A673 (cell line): Measurements from ENCODE around the gene F13B.

ENCODE experiments used
- EZH2 ChIP-seq: fragments of 200-600 bp; sonication (generic); IDR thresholded peaks from 2 replicates; pipeline ENCODE4 v1.6.1; 2017; ENCODE audit warnings: borderline replicate concordance, low read depth, mild to moderate bottlenecking, mixed read lengths, antibody characterized with exemption, low read length; ENCODE audit not compliant: poor library complexity, severe bottlenecking
- TF ChIP-seq, protein P1 (sequence below): fragments of 300-800, 200-600 bp; sonication (generic); conservative IDR thresholded peaks from 2 replicates; pipeline ENCODE4 v1.5.1; 2017; ENCODE audit warnings: low read depth, mild to moderate bottlenecking, antibody characterized with exemption, low read length, moderate library complexity, mixed read lengths

- TF ChIP-seq, protein P1, sequence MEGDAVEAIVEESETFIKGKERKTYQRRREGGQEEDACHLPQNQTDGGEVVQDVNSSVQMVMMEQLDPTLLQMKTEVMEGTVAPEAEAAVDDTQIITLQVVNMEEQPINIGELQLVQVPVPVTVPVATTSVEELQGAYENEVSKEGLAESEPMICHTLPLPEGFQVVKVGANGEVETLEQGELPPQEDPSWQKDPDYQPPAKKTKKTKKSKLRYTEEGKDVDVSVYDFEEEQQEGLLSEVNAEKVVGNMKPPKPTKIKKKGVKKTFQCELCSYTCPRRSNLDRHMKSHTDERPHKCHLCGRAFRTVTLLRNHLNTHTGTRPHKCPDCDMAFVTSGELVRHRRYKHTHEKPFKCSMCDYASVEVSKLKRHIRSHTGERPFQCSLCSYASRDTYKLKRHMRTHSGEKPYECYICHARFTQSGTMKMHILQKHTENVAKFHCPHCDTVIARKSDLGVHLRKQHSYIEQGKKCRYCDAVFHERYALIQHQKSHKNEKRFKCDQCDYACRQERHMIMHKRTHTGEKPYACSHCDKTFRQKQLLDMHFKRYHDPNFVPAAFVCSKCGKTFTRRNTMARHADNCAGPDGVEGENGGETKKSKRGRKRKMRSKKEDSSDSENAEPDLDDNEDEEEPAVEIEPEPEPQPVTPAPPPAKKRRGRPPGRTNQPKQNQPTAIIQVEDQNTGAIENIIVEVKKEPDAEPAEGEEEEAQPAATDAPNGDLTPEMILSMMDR = no peak
- TF ChIP-seq EZH2 = no peak
These were observed 13.3 kb upstream of the F13B start for GRCh38 chr1:197080323-197080722.
